ENCODE results near the gene HYAL1. TPM values are rescaled to one million over a fixed set of nuclear protein-coding genes. Genes with fewer than 3 reads are reported as not detected.
"Not testable (repeated sequence)": the region's sequence is repeated elsewhere in the genome, so short reads cannot be mapped to it uniquely, and the experiment has no call there.

The HYAL1 gene
- total and polyA plus RNA-seq, 2 donors = 0.09 to 1.8 TPM

DNA sequence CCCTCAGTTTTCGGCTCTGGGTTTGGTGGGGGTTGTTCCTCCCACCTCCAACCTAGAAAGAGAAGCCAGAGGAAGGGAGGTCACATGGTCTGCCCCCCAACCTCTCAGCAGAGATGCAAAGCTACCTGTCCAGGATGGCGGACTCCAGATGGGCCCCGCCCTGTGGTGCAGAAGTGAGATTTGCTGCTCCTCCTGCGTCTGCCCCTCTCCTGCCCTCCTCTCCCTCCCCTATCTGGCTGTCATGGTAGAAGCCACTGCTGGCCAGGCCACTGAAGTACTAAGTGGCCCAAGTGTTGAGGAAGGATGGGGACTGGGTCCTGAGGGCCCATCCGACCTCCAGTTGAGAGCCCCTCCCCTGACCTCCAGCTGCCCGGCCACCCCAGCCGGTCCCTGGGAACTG, 36.5 kb downstream of the HYAL1 start:
- peaks cover 0 to 6% of the 10 kb centered on the region in 2 donors for H3K4me1 ChIP-seq (ENCODE audit: control insufficient read depth in 2 of 2, insufficient read depth in 2 of 2, low read length in 2 of 2)
- 86% methylated on average over 7 of the region's 7 CpGs for WGBS
- no peaks in the 10 kb centered on the region for H3K36me3 ChIP-seq (ENCODE audit: control insufficient read depth in 2 of 2, insufficient read depth in 2 of 2, low read length in 1 of 2)
- H3K9me3 ChIP-seq (ENCODE audit: control insufficient read depth in 2 of 2, insufficient read depth in 1 of 2, low read length in 1 of 2) = no peaks in the 10 kb centered on the region
- H3K27ac ChIP-seq (ENCODE audit: low read depth in 1 of 2, low read length in 1 of 2) = peak overlapping the region in 1 of 2 donors; percentile 2
- no peak for DNase-seq (ENCODE audit: low read depth in 6 of 9, low spot score in 9 of 9)
- peaks cover 9 to 59% of the 10 kb centered on the region in 2 donors for H3K27me3 ChIP-seq (ENCODE audit: control insufficient read depth in 2 of 2, insufficient read depth in 1 of 2, low read length in 1 of 2)
- H3K4me3 ChIP-seq (ENCODE audit: low read length in 2 of 2) = no peak overlapping the region

DNA sequence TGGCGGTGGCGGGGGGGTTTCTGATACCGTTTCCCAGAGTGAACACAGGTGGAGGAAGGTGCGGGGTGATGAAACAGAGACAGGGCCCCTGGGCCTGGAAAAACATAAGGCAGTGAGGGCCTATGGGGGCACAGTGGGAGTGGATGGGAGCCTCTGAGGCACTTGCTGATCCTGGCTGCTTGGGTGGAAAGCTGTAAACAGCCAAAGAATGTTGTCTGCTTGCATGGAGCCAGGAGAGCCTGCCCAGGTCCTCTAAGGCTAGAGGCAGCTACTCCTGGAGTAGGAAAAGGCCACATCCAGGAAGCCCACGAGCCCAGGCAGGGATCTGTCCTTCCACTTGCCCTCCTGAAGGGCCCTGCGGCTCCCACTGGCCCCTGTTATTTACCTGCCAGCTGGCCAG, 37.4 kb downstream of the HYAL1 start:
- H3K27ac ChIP-seq (ENCODE audit: low read depth in 1 of 2, low read length in 1 of 2) = no peak overlapping the region
- no peaks in the 10 kb centered on the region for H3K9me3 ChIP-seq (ENCODE audit: control insufficient read depth in 2 of 2, insufficient read depth in 1 of 2, low read length in 1 of 2)
- peaks cover 9 to 56% of the 10 kb centered on the region in 2 donors for H3K27me3 ChIP-seq (ENCODE audit: control insufficient read depth in 2 of 2, insufficient read depth in 1 of 2, low read length in 1 of 2)
- H3K36me3 ChIP-seq (ENCODE audit: control insufficient read depth in 2 of 2, insufficient read depth in 2 of 2, low read length in 1 of 2) = no peaks in the 10 kb centered on the region
- peaks cover 0 to 7% of the 10 kb centered on the region in 2 donors for H3K4me1 ChIP-seq (ENCODE audit: control insufficient read depth in 2 of 2, insufficient read depth in 2 of 2, low read length in 2 of 2)
- DNase-seq (ENCODE audit: low read depth in 6 of 9, low spot score in 9 of 9) = no peak
- no peak overlapping the region for H3K4me3 ChIP-seq (ENCODE audit: low read length in 2 of 2)
- 92% methylated on average over 6 of the region's 6 CpGs for WGBS

DNA sequence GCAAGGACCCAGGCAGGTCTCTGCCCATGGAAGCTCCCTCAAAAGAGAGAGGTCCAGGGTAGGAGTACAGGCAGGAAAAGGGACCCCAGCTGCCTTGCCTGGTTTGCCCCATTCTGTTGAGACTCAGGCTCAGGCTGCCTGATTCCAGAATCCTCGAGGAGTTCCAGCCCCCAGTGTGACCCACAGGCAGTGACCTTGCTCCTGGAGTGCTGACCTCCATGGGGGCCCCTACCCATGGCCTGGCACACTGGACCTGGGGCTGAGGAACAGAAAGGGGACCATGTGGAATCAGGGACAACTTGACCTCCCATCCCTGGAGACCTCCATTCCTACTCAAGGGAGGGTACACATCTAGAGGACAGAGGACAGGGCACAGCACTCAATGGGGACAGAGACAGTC, 37.8 kb downstream of the HYAL1 start:
- DNase-seq (ENCODE audit: low read depth in 6 of 9, low spot score in 9 of 9) = no peak
- no peaks in the 10 kb centered on the region for H3K9me3 ChIP-seq (ENCODE audit: control insufficient read depth in 2 of 2, insufficient read depth in 1 of 2, low read length in 1 of 2)
- H3K4me1 ChIP-seq (ENCODE audit: control insufficient read depth in 2 of 2, insufficient read depth in 2 of 2, low read length in 2 of 2) = peaks cover 0 to 11% of the 10 kb centered on the region in 2 donors
- WGBS = 82% methylated on average over 1 of the region's 1 CpG
- no peaks in the 10 kb centered on the region for H3K36me3 ChIP-seq (ENCODE audit: control insufficient read depth in 2 of 2, insufficient read depth in 2 of 2, low read length in 1 of 2)
- H3K4me3 ChIP-seq (ENCODE audit: low read length in 2 of 2) = no peak overlapping the region
- no peak overlapping the region for H3K27ac ChIP-seq (ENCODE audit: low read depth in 1 of 2, low read length in 1 of 2)
- peaks cover 9 to 57% of the 10 kb centered on the region in 2 donors for H3K27me3 ChIP-seq (ENCODE audit: control insufficient read depth in 2 of 2, insufficient read depth in 1 of 2, low read length in 1 of 2)

DNA sequence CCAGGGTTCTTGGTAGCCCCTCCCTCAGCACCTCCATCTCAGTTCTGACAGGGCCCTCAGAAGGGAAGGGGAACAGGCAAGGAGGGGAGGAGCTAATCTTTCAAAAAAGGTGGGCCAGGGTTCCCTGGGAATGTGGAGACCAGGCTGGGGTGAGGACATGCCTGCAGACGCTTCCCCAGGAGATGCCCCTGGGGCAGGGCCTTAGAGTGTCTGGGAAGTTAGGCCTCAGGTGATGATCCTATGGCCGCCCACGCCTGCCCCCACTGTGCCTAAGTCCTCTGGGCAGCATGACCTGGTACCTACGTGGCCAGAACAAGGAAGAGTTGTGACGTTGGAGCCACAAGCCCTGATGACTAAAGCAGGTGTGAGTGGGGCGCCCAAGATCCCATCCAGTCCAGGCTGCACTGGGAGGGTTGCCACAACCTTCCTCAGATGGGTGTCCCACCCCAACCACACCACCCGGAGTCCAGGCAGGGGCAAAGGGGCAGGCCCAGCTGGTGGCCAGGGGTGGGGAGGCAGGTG, 38.3 kb downstream of the HYAL1 start:
- no peak for DNase-seq (ENCODE audit: low read depth in 6 of 9, low spot score in 9 of 9)
- Histone ChIP-seq H3K4me1 (ENCODE audit: control insufficient read depth in 2 of 2, insufficient read depth in 2 of 2, low read length in 2 of 2) (peaks cover 3 to 15% of the 10 kb centered on the region in 2 donors), H3K9me3 (ENCODE audit: control insufficient read depth in 2 of 2, insufficient read depth in 1 of 2, low read length in 1 of 2) (no peaks in the 10 kb centered on the region), H3K36me3 (ENCODE audit: control insufficient read depth in 2 of 2, insufficient read depth in 2 of 2, low read length in 1 of 2) (no peaks in the 10 kb centered on the region), H3K4me3 (ENCODE audit: low read length in 2 of 2) (no peak overlapping the region), H3K27ac (ENCODE audit: low read depth in 1 of 2, low read length in 1 of 2) (no peak overlapping the region), H3K27me3 (ENCODE audit: control insufficient read depth in 2 of 2, insufficient read depth in 1 of 2, low read length in 1 of 2) (peaks cover 9 to 58% of the 10 kb centered on the region in 2 donors)
- 92% methylated on average over 7 of the region's 7 CpGs for WGBS

DNA sequence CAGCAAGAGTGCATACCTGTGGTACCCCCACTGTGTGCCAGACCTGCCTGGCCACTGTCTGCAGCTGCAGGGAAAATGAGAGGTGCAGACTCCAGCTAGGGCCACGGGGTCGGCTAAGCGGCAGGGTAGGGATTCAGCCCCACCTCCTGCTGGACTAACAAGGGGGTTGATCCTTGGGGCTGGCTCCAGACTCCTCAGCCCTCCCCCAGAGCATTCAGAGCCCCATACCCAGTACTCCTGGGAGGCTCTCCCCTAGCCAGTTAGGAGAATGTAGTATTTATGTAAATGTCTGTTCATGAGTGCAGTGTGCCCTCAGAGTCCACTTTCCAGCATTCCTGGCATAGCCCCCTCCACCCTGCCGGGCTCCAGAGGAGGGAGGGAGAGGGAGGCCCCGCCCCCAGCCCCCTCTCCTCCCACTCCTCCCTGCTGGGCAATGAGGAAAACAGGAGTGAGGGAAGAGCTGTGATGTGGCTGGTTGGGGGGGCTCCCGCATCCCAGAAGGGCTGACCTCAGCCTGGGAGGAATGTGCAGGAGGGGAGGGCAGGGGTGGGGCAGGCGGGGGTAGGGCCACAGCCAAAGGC, 38.9 kb downstream of the HYAL1 start:
- Histone ChIP-seq H3K4me3 (ENCODE audit: low read length in 2 of 2) (no peak overlapping the region), H3K9me3 (ENCODE audit: control insufficient read depth in 2 of 2, insufficient read depth in 1 of 2, low read length in 1 of 2) (no peaks in the 10 kb centered on the region), H3K4me1 (ENCODE audit: control insufficient read depth in 2 of 2, insufficient read depth in 2 of 2, low read length in 2 of 2) (peaks cover 3 to 20% of the 10 kb centered on the region in 2 donors), H3K27me3 (ENCODE audit: control insufficient read depth in 2 of 2, insufficient read depth in 1 of 2, low read length in 1 of 2) (peaks cover 8 to 52% of the 10 kb centered on the region in 2 donors), H3K27ac (ENCODE audit: low read depth in 1 of 2, low read length in 1 of 2) (no peak overlapping the region), H3K36me3 (ENCODE audit: control insufficient read depth in 2 of 2, insufficient read depth in 2 of 2, low read length in 1 of 2) (peaks cover 0 to 2% of the 10 kb centered on the region in 2 donors)
- no peak for DNase-seq (ENCODE audit: low read depth in 6 of 9, low spot score in 9 of 9)
- 78% methylated on average over 7 of the region's 7 CpGs for WGBS

DNA sequence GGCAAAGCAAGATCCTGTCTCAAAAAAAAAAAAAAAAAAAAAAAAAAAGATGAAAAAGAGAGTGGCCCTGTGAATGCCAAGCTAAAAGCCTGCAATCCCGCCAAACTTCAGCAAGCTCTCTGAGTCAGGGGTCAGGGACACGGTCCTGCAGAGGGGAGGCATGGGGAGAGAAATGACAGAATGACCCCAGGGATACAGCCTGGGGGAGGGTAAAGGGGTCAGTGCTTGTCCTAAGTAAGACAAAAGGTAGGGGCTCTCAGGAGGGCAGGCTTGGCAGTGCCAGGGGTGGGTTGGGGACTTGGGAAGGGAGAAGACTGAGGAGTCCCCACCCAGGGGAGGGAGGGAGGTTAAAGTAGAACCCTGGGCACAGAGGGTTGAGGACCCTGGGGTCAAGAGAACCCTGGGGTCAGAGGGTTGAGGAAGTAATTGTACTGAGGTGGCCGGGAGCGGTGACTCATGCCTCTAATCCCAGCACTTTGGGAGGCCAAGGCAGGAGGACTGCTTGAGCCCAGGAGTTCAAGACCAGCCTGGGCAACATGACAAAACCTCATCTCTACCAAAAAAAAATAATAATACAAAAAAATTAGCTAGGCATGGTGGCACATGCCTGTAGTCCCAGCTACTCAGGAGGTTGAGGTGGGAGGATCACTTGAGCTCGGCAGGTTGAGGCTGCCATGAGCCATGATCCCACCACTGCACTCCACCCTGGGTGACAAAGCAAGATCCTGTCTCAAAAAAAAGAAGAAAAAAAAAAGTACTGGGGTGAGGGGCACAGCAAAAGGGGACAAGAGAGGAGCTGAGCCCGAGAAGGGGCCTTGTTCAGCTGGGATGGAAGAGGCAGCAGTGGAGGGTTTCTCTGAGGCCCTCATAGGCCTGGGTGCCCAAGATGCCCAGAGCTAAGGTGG, 39.6 kb downstream of the HYAL1 start:
- H3K4me3 ChIP-seq (ENCODE audit: low read length in 2 of 2) = no peak overlapping the region
- H3K36me3 ChIP-seq (ENCODE audit: control insufficient read depth in 2 of 2, insufficient read depth in 2 of 2, low read length in 1 of 2) = peaks cover 0 to 5% of the 10 kb centered on the region in 2 donors
- H3K4me1 ChIP-seq (ENCODE audit: control insufficient read depth in 2 of 2, insufficient read depth in 2 of 2, low read length in 2 of 2) = peaks cover 3 to 23% of the 10 kb centered on the region in 2 donors
- 94% methylated on average over 6 of the region's 6 CpGs for WGBS
- no peak overlapping the region for H3K27ac ChIP-seq (ENCODE audit: low read depth in 1 of 2, low read length in 1 of 2)
- H3K27me3 ChIP-seq (ENCODE audit: control insufficient read depth in 2 of 2, insufficient read depth in 1 of 2, low read length in 1 of 2) = peaks cover 7 to 45% of the 10 kb centered on the region in 2 donors
- DNase-seq (ENCODE audit: low read depth in 6 of 9, low spot score in 9 of 9) = no peak
- no peaks in the 10 kb centered on the region for H3K9me3 ChIP-seq (ENCODE audit: control insufficient read depth in 2 of 2, insufficient read depth in 1 of 2, low read length in 1 of 2)

DNA sequence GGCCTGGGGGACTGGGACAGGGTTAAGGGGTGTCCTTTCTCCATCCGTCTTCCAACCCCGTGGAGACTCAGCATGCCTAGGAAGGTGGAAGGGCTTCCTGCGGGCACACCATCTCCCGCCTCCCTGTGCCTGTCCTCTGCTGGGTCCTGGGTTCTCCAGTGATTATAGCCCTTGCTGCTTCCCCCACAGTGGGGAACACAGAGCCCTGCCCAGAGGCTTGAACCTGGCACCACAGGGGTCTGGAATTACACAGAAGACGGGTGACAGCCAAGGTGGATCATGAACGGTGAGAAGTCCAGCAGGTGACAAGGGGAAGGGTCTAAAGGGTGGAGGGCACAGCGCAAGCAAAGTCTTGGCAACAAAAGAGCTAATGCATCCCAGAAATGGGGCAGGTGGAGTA, 40.6 kb downstream of the HYAL1 start:
- Histone ChIP-seq H3K4me3 (ENCODE audit: low read length in 2 of 2) (no peak overlapping the region), H3K27ac (ENCODE audit: low read depth in 1 of 2, low read length in 1 of 2) (no peak overlapping the region), H3K9me3 (ENCODE audit: control insufficient read depth in 2 of 2, insufficient read depth in 1 of 2, low read length in 1 of 2) (no peaks in the 10 kb centered on the region), H3K27me3 (ENCODE audit: control insufficient read depth in 2 of 2, insufficient read depth in 1 of 2, low read length in 1 of 2) (peaks cover 7 to 35% of the 10 kb centered on the region in 2 donors), H3K4me1 (ENCODE audit: control insufficient read depth in 2 of 2, insufficient read depth in 2 of 2, low read length in 2 of 2) (peaks cover 3 to 30% of the 10 kb centered on the region in 2 donors), H3K36me3 (ENCODE audit: control insufficient read depth in 2 of 2, insufficient read depth in 2 of 2, low read length in 1 of 2) (peaks cover 7 to 15% of the 10 kb centered on the region in 2 donors)
- no peak for DNase-seq (ENCODE audit: low read depth in 6 of 9, low spot score in 9 of 9)
- WGBS = 96% methylated on average over 7 of the region's 7 CpGs

DNA sequence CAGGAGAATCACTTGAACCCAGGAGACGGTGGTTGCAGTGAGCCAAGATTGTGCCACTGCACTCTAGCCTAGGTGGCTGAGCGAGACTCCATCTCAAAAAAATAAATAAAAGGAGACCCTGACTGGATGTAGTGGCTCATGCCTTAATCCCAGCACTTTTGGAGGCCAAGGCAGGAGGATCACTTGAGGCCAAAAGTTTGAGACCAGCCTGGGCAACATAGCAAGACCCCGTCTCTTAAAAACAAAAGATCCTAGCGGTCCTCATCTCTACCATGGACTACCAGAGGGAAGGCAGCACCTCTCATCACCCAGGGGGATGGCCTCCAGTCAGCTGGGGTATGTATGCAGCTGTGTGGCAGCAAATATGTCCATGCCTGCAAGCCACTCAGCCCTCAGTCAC, 41.2 kb downstream of the HYAL1 start:
- DNase-seq (ENCODE audit: low read depth in 6 of 9, low spot score in 9 of 9); H3K4me3 ChIP-seq (ENCODE audit: low read length in 2 of 2); H3K9me3 ChIP-seq (ENCODE audit: control insufficient read depth in 2 of 2, insufficient read depth in 1 of 2, low read length in 1 of 2); H3K27ac ChIP-seq (ENCODE audit: low read depth in 1 of 2, low read length in 1 of 2): not testable (repeated sequence)
- H3K4me1 ChIP-seq (ENCODE audit: control insufficient read depth in 2 of 2, insufficient read depth in 2 of 2, low read length in 2 of 2) = peaks cover 3 to 30% of the 10 kb centered on the region in 2 donors
- peaks cover 3 to 30% of the 10 kb centered on the region in 2 donors for H3K27me3 ChIP-seq (ENCODE audit: control insufficient read depth in 2 of 2, insufficient read depth in 1 of 2, low read length in 1 of 2)
- WGBS = 98% methylated on average over 4 of the region's 4 CpGs
- peaks cover 13 to 20% of the 10 kb centered on the region in 2 donors for H3K36me3 ChIP-seq (ENCODE audit: control insufficient read depth in 2 of 2, insufficient read depth in 2 of 2, low read length in 1 of 2)

DNA sequence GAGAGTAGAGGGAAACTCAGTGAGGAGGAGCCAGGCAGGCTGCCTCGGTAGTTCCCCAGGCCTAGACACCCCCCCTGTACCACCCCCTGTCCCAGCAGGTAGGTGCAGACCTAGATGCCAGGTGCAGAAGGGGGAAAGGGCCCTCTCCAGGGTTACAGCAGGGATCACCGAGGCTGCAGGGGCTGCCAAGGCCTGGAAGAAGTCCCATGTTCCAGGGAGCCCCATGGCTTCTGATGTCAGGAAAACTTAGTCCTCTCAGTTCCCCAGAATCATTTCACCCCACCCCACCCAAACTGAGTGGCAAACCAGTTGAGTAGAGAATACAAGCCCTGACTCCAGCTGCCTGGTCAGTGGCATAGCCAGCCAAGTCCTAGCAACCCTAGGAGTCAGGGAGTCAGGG, 41.9 kb downstream of the HYAL1 start:
- Histone ChIP-seq H3K4me3 (ENCODE audit: low read length in 2 of 2) (no peak overlapping the region), H3K9me3 (ENCODE audit: control insufficient read depth in 2 of 2, insufficient read depth in 1 of 2, low read length in 1 of 2) (no peaks in the 10 kb centered on the region), H3K4me1 (ENCODE audit: control insufficient read depth in 2 of 2, insufficient read depth in 2 of 2, low read length in 2 of 2) (peaks cover 3 to 30% of the 10 kb centered on the region in 2 donors), H3K27me3 (ENCODE audit: control insufficient read depth in 2 of 2, insufficient read depth in 1 of 2, low read length in 1 of 2) (peaks cover 0 to 23% of the 10 kb centered on the region in 2 donors), H3K36me3 (ENCODE audit: control insufficient read depth in 2 of 2, insufficient read depth in 2 of 2, low read length in 1 of 2) (peaks cover 20 to 27% of the 10 kb centered on the region in 2 donors), H3K27ac (ENCODE audit: low read depth in 1 of 2, low read length in 1 of 2) (no peak overlapping the region)
- 97% methylated on average over 2 of the region's 2 CpGs for WGBS
- no peak for DNase-seq (ENCODE audit: low read depth in 6 of 9, low spot score in 9 of 9)

Data from thymus (tissue), 11 donors.